ENCODE results near the gene PALLD.

The PALLD gene

DNA sequence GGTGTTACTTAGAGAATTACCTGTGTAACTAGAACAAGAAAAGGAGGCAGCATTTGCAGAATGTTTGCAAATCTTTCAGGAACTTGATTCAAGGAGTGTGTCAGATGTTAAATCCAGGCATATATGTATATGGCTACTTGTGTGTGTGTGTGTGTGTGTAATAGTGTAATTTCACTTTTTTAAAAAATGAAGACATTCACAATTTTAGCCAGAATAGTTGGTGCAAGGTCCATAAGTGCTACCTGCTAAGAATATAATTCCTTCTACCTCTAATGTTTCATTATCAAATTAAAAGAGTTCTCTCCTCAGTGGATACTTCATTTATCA is 158.0 kb downstream of the PALLD start:
- Mint-ChIP-seq H3K36me3 (no peaks in the 10 kb centered on the region), H3K4me3 (no peak overlapping the region), H3K4me1 (peaks cover 11% of the 10 kb centered on the region), H3K9me3 (no peaks in the 10 kb centered on the region), H3K27ac (no peak overlapping the region), H3K27me3 (peaks cover 6% of the 10 kb centered on the region)
- no peak for ATAC-seq

DNA sequence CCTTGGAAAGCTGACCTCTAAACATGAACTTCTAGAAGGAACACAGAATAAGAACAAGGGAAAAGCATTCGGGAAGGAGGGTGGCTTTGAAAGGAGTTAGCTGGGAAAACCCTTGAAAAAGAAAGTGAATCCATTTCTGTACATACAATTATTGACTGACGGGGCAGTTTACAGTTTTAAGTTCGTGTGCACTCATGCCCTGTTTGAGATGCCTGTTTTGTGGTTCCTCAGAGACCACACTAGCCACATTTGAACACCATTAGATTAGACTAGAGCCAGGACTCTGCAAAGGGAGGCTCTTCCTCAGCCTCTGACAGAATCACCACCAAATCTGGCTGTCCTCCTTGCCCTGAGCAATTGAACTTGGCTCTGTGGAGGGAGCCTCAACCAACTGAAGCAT is 158.3 kb downstream of the PALLD start:
- Mint-ChIP-seq H3K4me1 (peaks cover 11% of the 10 kb centered on the region), H3K4me3 (no peak overlapping the region), H3K9me3 (no peaks in the 10 kb centered on the region), H3K27me3 (peaks cover 6% of the 10 kb centered on the region), H3K36me3 (no peaks in the 10 kb centered on the region), H3K27ac (no peak overlapping the region)
- ATAC-seq: peak; percentile 27

- no peak for ATAC-seq
Measured at GRCh38 chr4:168656055-168656660, 159.3 kb downstream of the PALLD start.

GRCh38 chr4:168656946-168657473 is 160.2 kb downstream of the PALLD start:
- Mint-ChIP-seq H3K27me3 (peaks cover 6% of the 10 kb centered on the region), H3K27ac (no peak overlapping the region)
- no peak for ATAC-seq

More at GRCh38 chr4:168656055-168656660, 159.3 kb downstream of the PALLD start:
- no peak overlapping the region for H3K4me3 Mint-ChIP-seq
- H3K9me3 Mint-ChIP-seq: no peaks in the 10 kb centered on the region
- H3K27ac Mint-ChIP-seq: no peak overlapping the region
- H3K27me3 Mint-ChIP-seq: peaks cover 6% of the 10 kb centered on the region
- H3K4me1 Mint-ChIP-seq: peaks cover 11% of the 10 kb centered on the region
- no peaks in the 10 kb centered on the region for H3K36me3 Mint-ChIP-seq

GRCh38 chr4:168658751-168659150 is 161.9 kb downstream of the PALLD start:
- Mint-ChIP-seq H3K4me3 (no peak overlapping the region), H3K36me3 (no peaks in the 10 kb centered on the region), H3K27ac (no peak overlapping the region), H3K27me3 (peaks cover 6% of the 10 kb centered on the region), H3K4me1 (peaks cover 11% of the 10 kb centered on the region), H3K9me3 (no peaks in the 10 kb centered on the region)
- no peak for ATAC-seq

More at GRCh38 chr4:168656946-168657473, 160.2 kb downstream of the PALLD start:
- Mint-ChIP-seq H3K36me3 (no peaks in the 10 kb centered on the region), H3K9me3 (no peaks in the 10 kb centered on the region), H3K4me3 (no peak overlapping the region), H3K4me1 (peaks cover 11% of the 10 kb centered on the region)

DNA sequence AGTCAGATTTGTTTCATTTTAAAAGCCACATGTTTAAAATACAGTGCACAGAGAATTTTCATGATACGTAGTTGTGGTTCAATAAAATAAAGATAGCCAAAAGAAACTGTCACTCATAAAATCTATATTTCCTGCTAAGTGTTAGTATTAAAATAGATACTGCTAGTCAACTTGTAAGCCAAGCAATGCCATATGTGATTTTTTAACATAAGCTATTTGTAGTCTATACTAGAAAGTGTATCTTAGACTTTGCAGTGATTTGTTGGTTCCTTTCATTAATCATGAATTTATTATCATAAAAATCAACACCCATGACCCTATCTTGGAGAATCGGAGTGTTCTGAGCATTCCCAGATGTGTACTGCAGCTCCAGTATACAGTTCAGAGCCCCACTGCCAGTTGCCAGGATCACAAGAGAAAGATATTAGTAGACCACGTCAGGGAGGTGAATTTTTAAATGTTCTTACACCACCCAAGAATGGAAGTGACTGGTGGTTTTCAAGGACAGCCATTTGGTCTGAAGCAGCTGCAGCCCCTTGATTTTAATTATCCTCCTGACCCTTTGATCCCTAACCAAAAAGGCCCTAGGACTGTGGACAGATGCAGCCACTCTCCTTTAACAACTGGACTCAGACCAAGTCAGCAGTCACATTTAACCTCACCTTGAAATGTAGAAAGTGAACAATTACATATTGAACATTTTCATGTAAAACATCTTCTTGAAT is 163.1 kb downstream of the PALLD start:
- ATAC-seq: no peak
- no peaks in the 10 kb centered on the region for H3K9me3 Mint-ChIP-seq
- peaks cover 5% of the 10 kb centered on the region for H3K4me1 Mint-ChIP-seq
- no peaks in the 10 kb centered on the region for H3K36me3 Mint-ChIP-seq
- no peak overlapping the region for H3K27ac Mint-ChIP-seq
- peaks cover 15% of the 10 kb centered on the region for H3K27me3 Mint-ChIP-seq
- H3K4me3 Mint-ChIP-seq: no peak overlapping the region

DNA sequence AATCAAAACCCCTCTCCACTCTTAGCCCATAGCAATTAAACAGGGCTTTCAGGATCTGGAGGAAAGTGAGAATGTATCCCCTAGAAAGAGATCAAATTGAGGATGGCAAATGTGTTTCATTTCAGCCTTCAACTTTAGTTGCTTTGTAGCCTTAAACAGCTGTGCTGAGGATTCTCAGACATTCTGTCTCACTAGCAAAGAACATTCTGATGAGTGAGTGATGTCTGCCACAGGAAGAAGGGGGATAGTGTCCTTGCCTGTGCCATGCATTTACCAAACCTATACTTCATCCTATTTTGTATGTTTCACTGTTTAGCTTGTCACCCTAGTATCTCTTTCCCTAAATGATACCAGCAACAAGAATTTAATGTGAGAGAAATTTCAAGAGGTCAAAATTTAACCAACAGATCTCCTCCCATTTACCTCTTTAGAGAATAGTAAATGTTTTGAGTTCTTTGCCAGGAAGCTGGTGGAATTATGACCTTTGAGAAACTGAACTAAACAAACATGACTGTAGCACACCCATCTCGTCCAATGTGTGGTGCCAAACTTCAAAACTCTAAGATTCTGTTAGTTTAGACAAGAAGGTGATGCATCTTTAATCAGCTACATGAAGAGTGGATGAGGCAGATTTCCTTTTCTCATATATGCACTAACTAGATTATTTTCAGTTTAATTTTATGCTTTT is 165.6 kb downstream of the PALLD start:
- Mint-ChIP-seq H3K36me3 (no peaks in the 10 kb centered on the region), H3K4me1 (no peaks in the 10 kb centered on the region), H3K27me3 (peaks cover 10% of the 10 kb centered on the region), H3K9me3 (no peaks in the 10 kb centered on the region), H3K4me3 (no peak overlapping the region), H3K27ac (no peak overlapping the region)
- no peak for ATAC-seq

- Mint-ChIP-seq H3K36me3 (no peaks in the 10 kb centered on the region), H3K27ac (no peak overlapping the region), H3K27me3 (peaks cover 10% of the 10 kb centered on the region), H3K4me3 (no peak overlapping the region), H3K9me3 (no peaks in the 10 kb centered on the region), H3K4me1 (no peaks in the 10 kb centered on the region)
- ATAC-seq: no peak
Measured at GRCh38 chr4:168664242-168664891, 167.5 kb downstream of the PALLD start.

GRCh38 chr4:168666531-168666930 is 169.7 kb downstream of the PALLD start:
- no peaks in the 10 kb centered on the region for H3K4me1 Mint-ChIP-seq
- H3K4me3 Mint-ChIP-seq: no peak overlapping the region
- no peaks in the 10 kb centered on the region for H3K36me3 Mint-ChIP-seq
- H3K27ac Mint-ChIP-seq: no peak overlapping the region
- no peaks in the 10 kb centered on the region for H3K9me3 Mint-ChIP-seq
- peaks cover 10% of the 10 kb centered on the region for H3K27me3 Mint-ChIP-seq
- no peak for ATAC-seq

GRCh38 chr4:168667376-168667775 is 170.5 kb downstream of the PALLD start:
- no peak overlapping the region for H3K4me3 Mint-ChIP-seq
- H3K36me3 Mint-ChIP-seq: no peaks in the 10 kb centered on the region
- H3K4me1 Mint-ChIP-seq: no peaks in the 10 kb centered on the region
- no peak overlapping the region for H3K27ac Mint-ChIP-seq
- H3K27me3 Mint-ChIP-seq: peaks cover 10% of the 10 kb centered on the region
- no peak for ATAC-seq
- H3K9me3 Mint-ChIP-seq: no peaks in the 10 kb centered on the region

DNA sequence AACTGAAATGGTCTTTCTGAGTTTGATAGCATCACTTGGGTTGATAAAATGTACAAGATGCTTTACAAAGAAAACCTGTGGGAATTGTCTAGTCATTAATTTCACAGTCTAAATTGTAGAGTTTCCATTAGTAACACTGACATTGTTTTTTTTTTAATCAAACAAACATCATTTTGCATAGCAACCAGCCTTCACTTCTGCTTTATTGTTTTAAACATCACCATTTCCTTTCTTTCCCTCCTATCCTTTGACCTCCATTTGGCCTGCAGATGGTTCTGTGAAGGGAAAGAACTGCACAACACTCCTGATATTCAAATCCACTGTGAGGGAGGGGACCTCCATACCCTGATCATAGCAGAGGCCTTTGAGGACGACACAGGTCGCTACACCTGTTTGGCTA is 171.1 kb downstream of the PALLD start:
- Mint-ChIP-seq H3K27ac (no peak overlapping the region), H3K9me3 (no peaks in the 10 kb centered on the region), H3K4me1 (no peaks in the 10 kb centered on the region), H3K36me3 (no peaks in the 10 kb centered on the region), H3K4me3 (no peak overlapping the region), H3K27me3 (peaks cover 10% of the 10 kb centered on the region)
- ATAC-seq: no peak

- no peak for ATAC-seq
- no peaks in the 10 kb centered on the region for H3K4me1 Mint-ChIP-seq
- H3K27me3 Mint-ChIP-seq: peaks cover 18% of the 10 kb centered on the region
- no peaks in the 10 kb centered on the region for H3K36me3 Mint-ChIP-seq
- no peak overlapping the region for H3K27ac Mint-ChIP-seq
- no peaks in the 10 kb centered on the region for H3K9me3 Mint-ChIP-seq
- H3K4me3 Mint-ChIP-seq: no peak overlapping the region
Measured at GRCh38 chr4:168673476-168673875, 176.6 kb downstream of the PALLD start.

DNA sequence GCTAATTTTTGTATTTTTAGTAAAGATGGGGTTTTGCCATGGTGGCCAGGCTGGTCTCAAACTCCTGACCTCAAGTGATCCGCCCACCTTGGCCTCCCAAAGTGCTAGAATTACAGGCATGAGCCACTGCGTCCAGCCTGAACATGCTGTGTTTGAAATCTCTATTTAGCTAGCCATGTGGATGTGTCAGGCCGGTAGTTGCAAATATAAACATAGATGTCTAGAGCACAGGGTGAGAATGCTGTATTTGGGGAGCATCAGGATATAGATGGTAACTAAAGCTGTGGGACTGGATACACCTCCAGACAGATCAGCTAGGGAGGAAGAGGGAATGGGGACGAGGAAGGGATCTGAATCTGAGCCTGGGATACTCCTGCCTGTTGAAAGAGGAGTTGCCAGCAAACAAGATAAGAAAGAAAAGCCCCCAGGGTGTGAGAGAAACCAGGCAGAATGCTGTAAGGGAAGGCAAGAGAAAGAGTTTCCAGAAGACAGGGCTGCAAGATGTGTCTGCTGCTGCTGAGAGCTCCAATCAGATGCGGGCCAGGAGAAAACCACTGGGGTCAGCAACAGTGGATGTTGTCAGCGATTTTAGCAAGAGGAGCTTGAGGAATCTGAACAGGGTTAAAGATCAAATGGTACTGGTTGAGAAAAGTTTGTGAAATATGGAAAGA is 177.4 kb downstream of the PALLD start:
- Mint-ChIP-seq H3K36me3 (no peaks in the 10 kb centered on the region), H3K27me3 (peaks cover 18% of the 10 kb centered on the region), H3K4me3 (no peak overlapping the region), H3K9me3 (peaks cover 4% of the 10 kb centered on the region), H3K4me1 (no peaks in the 10 kb centered on the region), H3K27ac (no peak overlapping the region)
- ATAC-seq: no peak

GRCh38 chr4:168674866-168675265 is 178.0 kb downstream of the PALLD start:
- peaks cover 4% of the 10 kb centered on the region for H3K9me3 Mint-ChIP-seq
- peaks cover 18% of the 10 kb centered on the region for H3K27me3 Mint-ChIP-seq
- no peak overlapping the region for H3K4me3 Mint-ChIP-seq
- H3K4me1 Mint-ChIP-seq: no peaks in the 10 kb centered on the region
- no peaks in the 10 kb centered on the region for H3K36me3 Mint-ChIP-seq
- no peak for ATAC-seq
- H3K27ac Mint-ChIP-seq: no peak overlapping the region

DNA sequence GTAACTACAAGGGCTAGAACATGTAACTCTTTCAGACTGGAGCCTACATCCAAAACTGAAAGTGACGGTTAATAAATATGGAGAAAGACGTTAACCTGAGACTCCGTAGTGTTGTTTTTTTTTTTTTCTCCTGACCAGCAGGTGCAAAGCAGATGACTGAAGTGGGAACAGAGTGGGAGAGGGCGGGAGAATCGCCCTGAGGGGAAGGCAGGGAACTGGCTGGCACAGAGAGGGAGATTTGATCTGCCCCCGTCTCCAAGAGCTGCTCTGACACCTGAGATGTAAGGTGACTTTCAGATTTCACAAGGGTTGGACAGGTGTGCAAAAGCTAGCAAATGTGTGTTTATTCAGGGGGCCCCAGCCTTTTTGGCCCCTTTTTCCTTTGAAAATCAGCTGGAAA is 180.2 kb downstream of the PALLD start:
- Mint-ChIP-seq H3K36me3 (no peaks in the 10 kb centered on the region), H3K4me3 (no peak overlapping the region), H3K9me3 (peaks cover 4% of the 10 kb centered on the region), H3K4me1 (no peaks in the 10 kb centered on the region), H3K27me3 (peaks cover 18% of the 10 kb centered on the region), H3K27ac (no peak overlapping the region)
- no peak for ATAC-seq

All from stimulated activated memory B cell treated with anti-CD40 and anti-IgM and Interleukin-4, amounts not matched to agents 10 μg/mL and 1 μg/mL and 100 μg/mL, for 72 hours (primary cell).